HepG2 (cell line): Measurements from ENCODE around the gene NLRP13. TPM values are rescaled to one million over a fixed set of nuclear protein-coding genes. Genes with fewer than 3 reads are reported as not detected.

Experiments used
- ATAC-seq: fragments of 200-7000 bp; cut with Tn5 transposase; 3 replicates; pipeline ENCODE4 v1.9.1; 2020; ENCODE audit warnings: mild to moderate bottlenecking, moderate library complexity
- BruUV-seq: library from RNA; stranded (reverse); fragments of 400-500 nt; replicated peaks from 2 replicates; lab custom pipeline; 2021; lab: Mats Ljungman, UMichigan
- CTCF ChIA-PET: fragments of 300-600 bp; formaldehyde crosslinking; extraction: SDS; loops from one replicate; lab custom pipeline; 2021; ENCODE audit warnings: low total read pairs, inconsistent platforms, low intra/inter-chr PET ratio; lab: Yijun Ruan, JAX
- POLR2A ChIA-PET: fragments of 350-600 bp; sonication (Branson Sonifier 250); formaldehyde crosslinking; loops from one replicate; lab custom pipeline; 2020; ENCODE audit warnings: antibody characterized with exemption, inconsistent platforms; lab: Yijun Ruan, JAX
- DNase-seq: peaks from one replicate; pipeline ENCODE4 v3.0.0-alpha.2; 2015; ENCODE audit warnings: low spot score
- FAIRE-seq: peaks from 3 replicates; lab custom pipeline; 2011; peaks lifted over from hg19 to GRCh38; lab: Jason Lieb, UNC
- H2AFZ ChIP-seq: one replicate; pipeline ENCODE4 v1.6.1; 2011; ENCODE audit warnings: low read length, inconsistent platforms
- H3K27ac ChIP-seq: fragments of 300-600 bp; 3 replicates; pipeline ENCODE4 v1.8.0; 2011; ENCODE audit warnings: mixed run types, mild to moderate bottlenecking, mixed read lengths, low read length, inconsistent platforms; ENCODE audit not compliant: insufficient read depth; ENCODE audit errors: extremely low read length
- H3K27me3 ChIP-seq, 2 experiments: fragments of 200-600 bp in 1 of 2; 2 replicates in 1 of 2; 3 replicates in 1 of 2; pipeline versions ENCODE4 v1.6.0 to v1.8.0; 2011; ENCODE audit warnings: low read length in 2 of 2, mild to moderate bottlenecking in 2 of 2, moderate library complexity in 2 of 2, inconsistent platforms in 1 of 2; ENCODE audit not compliant: insufficient read depth in 2 of 2, control insufficient read depth in 1 of 2
- H3K36me3 ChIP-seq, 2 experiments: fragments of 200-600 bp in 1 of 2; replicated peaks in 1 of 2; 2 replicates in 1 of 2; 3 replicates in 1 of 2; pipeline versions ENCODE4 v1.5.1 to v1.8.0; 2011; ENCODE audit warnings: low read length in 2 of 2, inconsistent platforms in 1 of 2; ENCODE audit not compliant: insufficient read depth in 2 of 2, control insufficient read depth in 1 of 2
- H3K4me1 ChIP-seq: 2 replicates; pipeline ENCODE4 v1.5.1; 2012; ENCODE audit warnings: low read length, inconsistent platforms; ENCODE audit not compliant: insufficient read depth
- H3K4me2 ChIP-seq: 2 replicates; pipeline ENCODE4 v1.6.0; 2011; ENCODE audit warnings: low read depth, low read length, inconsistent platforms
- H3K4me3 ChIP-seq, 3 experiments: fragments of 200-600 bp in 1 of 3; sonication (generic), shearing (Covaris generic) in 1 of 3; replicated peaks in 1 of 3; 2 replicates each; pipeline ENCODE4 v1.5.1; 2011 to 2016; ENCODE audit warnings: low read length in 3 of 3, inconsistent platforms in 2 of 3, low read depth in 2 of 3, mild to moderate bottlenecking in 2 of 3, control low read depth in 1 of 3, mixed read lengths in 1 of 3; ENCODE audit not compliant: insufficient read depth in 1 of 3
- H3K79me2 ChIP-seq: one replicate; pipeline ENCODE4 v1.6.1; 2011; ENCODE audit warnings: low read length, inconsistent platforms; ENCODE audit not compliant: insufficient read depth
- H3K9ac ChIP-seq: 2 replicates; pipeline ENCODE4 v1.6.0; 2011; ENCODE audit warnings: mild to moderate bottlenecking, low read depth, low read length, inconsistent platforms; ENCODE audit not compliant: insufficient read depth
- H3K9me3 ChIP-seq: 2 replicates; pipeline ENCODE4 v1.5.1; 2012; ENCODE audit warnings: mild to moderate bottlenecking, low read length
- H4K20me1 ChIP-seq: 2 replicates; pipeline ENCODE4 v1.6.0; 2011; ENCODE audit warnings: inconsistent platforms, mild to moderate bottlenecking, low read length, moderate library complexity; ENCODE audit not compliant: insufficient read depth
- ATF7 ChIP-seq, 2 experiments: fragments of 450-650 bp in 1 of 2; sonication (generic) in 1 of 2; formaldehyde crosslinking in 1 of 2; IDR thresholded peaks; 2 replicates each; pipeline versions ENCODE4 v1.4.0 to v1.6.1; 2016 to 2020; ENCODE audit warnings: antibody characterized with exemption in 1 of 2, mild to moderate bottlenecking in 1 of 2, missing genetic modification reagents in 1 of 2
- CAMTA2 ChIP-seq: sonication (generic); formaldehyde crosslinking; IDR thresholded peaks from 2 replicates; pipeline ENCODE4 v1.4.0; 2020; ENCODE audit warnings: mild to moderate bottlenecking, missing genetic modification reagents, borderline replicate concordance
- CENPBD1 ChIP-seq: sonication (generic); formaldehyde crosslinking; IDR thresholded peaks from 2 replicates; pipeline ENCODE4 v1.8.0; 2022; ENCODE audit warnings: missing genetic modification reagents, low read depth, mild to moderate bottlenecking, borderline replicate concordance
- TBP ChIP-seq: sonication (generic); formaldehyde crosslinking; IDR thresholded peaks from 2 replicates; pipeline ENCODE4 v1.5.0; 2020; ENCODE audit warnings: missing genetic modification reagents
- TBX3 ChIP-seq: fragments of 450-650 bp; IDR thresholded peaks from 2 replicates; pipeline ENCODE4 v1.6.1; 2017; ENCODE audit warnings: antibody characterized with exemption, mild to moderate bottlenecking, inconsistent platforms, borderline replicate concordance
- YEATS4 ChIP-seq: sonication (generic); formaldehyde crosslinking; IDR thresholded peaks from 2 replicates; pipeline ENCODE4 v1.4.0; 2020; ENCODE audit warnings: missing genetic modification reagents, borderline replicate concordance
- ZFP36L2 ChIP-seq: sonication (generic); formaldehyde crosslinking; IDR thresholded peaks from 2 replicates; pipeline ENCODE4 v1.4.0; 2020; ENCODE audit warnings: missing genetic modification reagents
- ZNF142 ChIP-seq: sonication (generic); formaldehyde crosslinking; IDR thresholded peaks from 2 replicates; pipeline ENCODE4 v1.4.0; 2020; ENCODE audit warnings: missing genetic modification reagents
- ZNF784 ChIP-seq: sonication (generic); formaldehyde crosslinking; IDR thresholded peaks from 2 replicates; pipeline ENCODE4 v1.5.1; 2020; ENCODE audit warnings: missing genetic modification reagents, mild to moderate bottlenecking, borderline replicate concordance
- ZSCAN25 ChIP-seq: sonication (generic); formaldehyde crosslinking; IDR thresholded peaks from 2 replicates; pipeline ENCODE4 v1.8.0; 2022; ENCODE audit warnings: mild to moderate bottlenecking, missing genetic modification reagents
- WGBS: methylation state at CpG from one replicate; pipeline ENCODE4 v1.1.6; 2017; ENCODE audit warnings: low lambda C conversion rate; 5-methylcytosine and 5-hydroxymethylcytosine counted together
- in situ Hi-C: cut with HindIII; loops from 2 replicates; pipeline ENCODE4 v1.10.0; 2017; ENCODE audit warnings: low pct_unique_long_range_greater_than_20kb; ENCODE audit not compliant: extremely low pct_ligation_motif_present
- intact Hi-C: fragments of 100-400 bp; cut with micrococcal nuclease; formaldehyde crosslinking; loops from one replicate; pipeline ENCODE4 v1.10.0; 2022; ENCODE audit not compliant: unreplicated experiment
- polyA plus RNA-seq, 8 experiments: library from polyadenylated mRNA; depleted of rRNA in 3 of 8; stranded (reverse) in 7 of 8; unstranded in 1 of 8; fragments of >200 nt; fragmentation: Illumina TruSeq in 4 of 8; extraction: Trizol in 4 of 8; gene quantifications; 2 replicates each; pipeline versions ENCODE4 v1.2.1 to v1.2.3, GENCODE V29; 2011 to 2016; ENCODE audit warnings: low read depth in 4 of 8, missing spikeins in 1 of 8, mixed read lengths in 1 of 8; ENCODE audit not compliant: insufficient read depth in 1 of 8
- total RNA-seq, 5 experiments: library from RNA; depleted of rRNA; stranded (reverse); fragments of >200 nt; fragmentation: Illumina TruSeq; extraction: Trizol; gene quantifications; 2 replicates each; pipeline ENCODE4 v1.2.3, GENCODE V29; 2016; ENCODE audit warnings: low read depth in 1 of 5
- TF ChIP-seq, protein P1 (sequence below): sonication (generic); formaldehyde crosslinking; IDR thresholded peaks from 2 replicates; pipeline ENCODE4 v1.8.1; 2023; ENCODE audit warnings: missing genetic modification reagents, mild to moderate bottlenecking, borderline replicate concordance
- TF ChIP-seq, protein P2 (sequence below): sonication (generic); formaldehyde crosslinking; IDR thresholded peaks from 2 replicates; pipeline ENCODE4 v1.8.0; 2022; ENCODE audit warnings: mild to moderate bottlenecking, missing genetic modification reagents, borderline replicate concordance

Gene NLRP13
- total and polyA plus RNA-seq, 2 of the 13 experiments (the other 11 are each of a cell fraction or from before 2014, with no cell fraction given): not detected

DNA sequence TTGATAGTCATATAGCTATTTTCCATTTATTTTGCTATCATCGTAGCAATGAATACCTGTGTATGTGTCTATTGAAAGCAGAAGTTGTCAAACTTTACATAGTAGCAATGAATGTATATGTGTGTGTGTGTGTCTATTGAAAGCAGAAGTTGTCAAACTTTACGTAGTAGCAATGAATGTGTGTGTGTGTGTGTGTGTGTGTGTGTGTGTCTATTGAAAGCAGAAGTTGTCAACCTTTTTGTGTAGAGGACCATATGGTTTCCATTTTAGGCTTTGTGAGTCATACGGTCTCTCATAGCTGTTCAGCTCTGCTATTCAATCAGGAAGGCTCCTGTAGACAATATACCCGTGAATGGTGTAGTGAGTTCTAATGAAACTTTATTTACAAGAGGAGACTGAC is 75.0 kb downstream of the NLRP13 start (continued):
- no peak for TF ChIP-seq CENPBD1 (CRISPR knock-in tag)
- TF ChIP-seq, protein P1, sequence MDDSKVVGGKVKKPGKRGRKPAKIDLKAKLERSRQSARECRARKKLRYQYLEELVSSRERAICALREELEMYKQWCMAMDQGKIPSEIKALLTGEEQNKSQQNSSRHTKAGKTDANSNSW: no peak

- DNase-seq (no peak), ATAC-seq (no peak), FAIRE-seq (no peak)
- no peaks in the 10 kb centered on the region for H3K4me1 ChIP-seq
- H3K36me3 ChIP-seq: no peaks in the 10 kb centered on the region
- WGBS: 0% methylated on average over 1 of the region's 1 CpG
- H3K9me3 ChIP-seq: no peaks in the 10 kb centered on the region
- H3K27ac ChIP-seq: no peak overlapping the region
- H3K27me3 ChIP-seq: peaks cover 3 to 23% of the 10 kb centered on the region in 2 experiments; a peak in 4 of 5 replicates
- in situ Hi-C loops: no loop called here
- TF ChIP-seq ZSCAN25 (CRISPR knock-in tag): no peak
- no peak for TF ChIP-seq CAMTA2 (CRISPR knock-in tag)
- TF ChIP-seq, protein P2, sequence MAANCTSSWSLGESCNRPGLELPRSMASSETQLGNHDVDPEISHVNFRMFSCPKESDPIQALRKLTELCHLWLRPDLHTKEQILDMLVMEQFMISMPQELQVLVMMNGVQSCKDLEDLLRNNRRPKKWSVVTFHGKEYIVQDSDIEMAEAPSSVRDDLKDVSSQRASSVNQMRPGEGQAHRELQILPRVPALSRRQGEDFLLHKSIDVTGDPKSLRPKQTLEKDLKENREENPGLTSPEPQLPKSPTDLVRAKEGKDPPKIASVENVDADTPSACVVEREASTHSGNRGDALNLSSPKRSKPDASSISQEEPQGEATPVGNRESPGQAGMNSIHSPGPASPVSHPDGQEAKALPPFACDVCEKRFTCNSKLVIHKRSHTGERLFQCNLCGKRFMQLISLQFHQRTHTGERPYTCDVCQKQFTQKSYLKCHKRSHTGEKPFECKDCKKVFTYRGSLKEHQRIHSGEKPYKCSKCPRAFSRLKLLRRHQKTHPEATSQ (CRISPR knock-in tag): no peak
- TF ChIP-seq ZNF142 (CRISPR knock-in tag): no peak
- TF ChIP-seq YEATS4: no peak
- TF ChIP-seq ZFP36L2: no peak
- TF ChIP-seq ZNF784 (CRISPR knock-in tag): no peak
- no peak for TF ChIP-seq TBP (CRISPR knock-in tag)
- no peak for TF ChIP-seq TBX3
- TF ChIP-seq ATF7 (IDR thresholded peaks at IDR 0.05): no peak
- TF ChIP-seq ATF7 (CRISPR knock-in tag; IDR thresholded peaks at IDR 0.05): no peak
- H3K9ac ChIP-seq: no peak overlapping the region
- ChIA-PET POLR2A (no interaction called here), CTCF (no interaction called here)
- no peaks in the 10 kb centered on the region for H3K79me2 ChIP-seq
- no peak overlapping the region for H3K4me3 ChIP-seq
- H2AFZ ChIP-seq: no peak overlapping the region
- intact Hi-C loops: no loop called here
- no peak overlapping the region for H3K4me2 ChIP-seq
- H4K20me1 ChIP-seq: no peaks in the 10 kb centered on the region
- no TSS peak for BruUV-seq
Observed at GRCh38 chr19:55855160-55855559, 77.0 kb downstream of the NLRP13 start.
